Mucosa of descending colon (tissue), 3 donors: ENCODE results near the gene STN1. TPM values are rescaled to one million over a fixed set of nuclear protein-coding genes. Genes with fewer than 3 reads are reported as not detected.

Experiments used
- ATAC-seq: fragments of 200-7000 bp; cut with Tn5 transposase; one replicate; pipeline ENCODE4 v1.9.1; 2020; ENCODE audit warnings: mild to moderate bottlenecking, moderate library complexity
- DNase-seq, 3 donors: peaks; one replicate each; pipeline ENCODE4 v3.0.0-alpha.2; 2020
- H3K36me3 ChIP-seq: fragments of 200-600 bp; one replicate; pipeline ENCODE4 v1.8.0; 2021; ENCODE audit warnings: low read depth, mild to moderate bottlenecking
- H3K4me1 ChIP-seq: fragments of 200-600 bp; one replicate; pipeline ENCODE4 v1.8.0; 2021; ENCODE audit warnings: low read depth, mild to moderate bottlenecking
- H3K4me3 ChIP-seq: fragments of 200-600 bp; one replicate; pipeline ENCODE4 v1.8.0; 2021; ENCODE audit warnings: mild to moderate bottlenecking
- H3K9me3 ChIP-seq: fragments of 200-600 bp; one replicate; pipeline ENCODE4 v1.8.0; 2021; ENCODE audit warnings: mild to moderate bottlenecking
- CTCF ChIP-seq: fragments of 200-600 bp; IDR thresholded peaks from one replicate; pipeline ENCODE4 v1.8.0; 2022; ENCODE audit warnings: antibody characterized with exemption, mild to moderate bottlenecking
- intact Hi-C, 2 donors: fragments of 100-400 bp; cut with DNase I in 1 of 2; cut with micrococcal nuclease in 1 of 2; formaldehyde crosslinking; loops; one replicate each; pipeline versions ENCODE4 v1.11.0 to v1.11.1; 2022; cut with DNase I, micrococcal nuclease
- total RNA-seq, 3 donors: library from RNA; stranded (reverse); fragmentation: NEBNext Ultra II Directional in 2 of 3; extraction: Animal tissue kit (Norgen Biotek cat#: 25700) in 2 of 3; gene quantifications; one replicate each; pipeline versions ENCODE4 v1.2.1 to v1.2.4, GENCODE V29; 2021 to 2023
- donor health status: DM: no; HTN: no; CAD: no; lungs with moderate emphysema.
- donor health status: DM: no; HTN: no; CAD: no.
- donor health status: DM: no; HTN: yes; CAD: no.

The STN1 gene
- total RNA-seq, 3 donors from 2014 or later = 18.8 to 25.2 (median 20.7) TPM

GRCh38 chr10:103879409-103879808, 38.6 kb downstream of the STN1 start:
- TF ChIP-seq CTCF = no peak
- Histone ChIP-seq H3K4me1 (no peaks in the 10 kb centered on the region), H3K9me3 (no peaks in the 10 kb centered on the region), H3K4me3 (no peak overlapping the region), H3K36me3 (peaks cover 11% of the 10 kb centered on the region)
- DNase-seq = no peak
- ATAC-seq = no peak
- intact Hi-C loops = no loop called here

- ATAC-seq (no peak), DNase-seq (no peak)
- no peak for TF ChIP-seq CTCF
- Histone ChIP-seq H3K4me1 (no peaks in the 10 kb centered on the region), H3K36me3 (peaks cover 11% of the 10 kb centered on the region), H3K9me3 (no peaks in the 10 kb centered on the region), H3K4me3 (no peak overlapping the region)
- intact Hi-C loops = no loop called here
Observed at GRCh38 chr10:103877861-103878260, 40.1 kb downstream of the STN1 start.

GRCh38 chr10:103876155-103876554, 41.8 kb downstream of the STN1 start:
- DNase-seq (no peak), ATAC-seq (no peak)
- Histone ChIP-seq H3K4me3 (no peak overlapping the region), H3K36me3 (peaks cover 5% of the 10 kb centered on the region), H3K4me1 (no peaks in the 10 kb centered on the region), H3K9me3 (no peaks in the 10 kb centered on the region)
- intact Hi-C loops = no loop called here
- TF ChIP-seq CTCF = no peak

GRCh38 chr10:103874730-103875129, 43.3 kb downstream of the STN1 start:
- ATAC-seq (no peak), DNase-seq (no peak)
- no peaks in the 10 kb centered on the region for H3K4me1 ChIP-seq
- no peaks in the 10 kb centered on the region for H3K9me3 ChIP-seq
- intact Hi-C loops = no loop called here
- no peak for TF ChIP-seq CTCF
- no peak overlapping the region for H3K4me3 ChIP-seq
- peaks cover 5% of the 10 kb centered on the region for H3K36me3 ChIP-seq

- intact Hi-C loops = no loop called here
- Histone ChIP-seq H3K4me1 (no peaks in the 10 kb centered on the region), H3K9me3 (no peaks in the 10 kb centered on the region), H3K4me3 (no peak overlapping the region), H3K36me3 (peaks cover 4% of the 10 kb centered on the region)
- no peak for TF ChIP-seq CTCF
- DNase-seq (no peak), ATAC-seq (no peak)
Observed at GRCh38 chr10:103872137-103872931, 45.6 kb downstream of the STN1 start.
